AG04450 (cell line): Measurements from ENCODE around the gene RSU1. TPM values are rescaled to one million over a fixed set of nuclear protein-coding genes. Genes with fewer than 3 reads are reported as not detected.

Source experiments
- CTCF ChIA-PET: fragments of 300-600, 350-600 bp; formaldehyde crosslinking; extraction: SDS; loops from one replicate; lab custom pipeline; 2022; ENCODE audit warnings: antibody characterized with exemption, inconsistent platforms; lab: Charles Lee
- POLR2A ChIA-PET: fragments of 350-600 bp; formaldehyde crosslinking; extraction: SDS; loops from one replicate; lab custom pipeline; 2021; ENCODE audit warnings: antibody characterized with exemption, inconsistent platforms; lab: Yijun Ruan, JAX
- DNase-seq: peaks from one replicate; pipeline ENCODE4 v3.0.0-alpha.2; 2011; ENCODE audit warnings: low read depth, low spot score
- H3K27ac ChIP-seq: one replicate; pipeline ENCODE4 v1.5.1; 2012; ENCODE audit warnings: low read depth, low read length, control low read depth
- H3K27me3 ChIP-seq: one replicate; pipeline ENCODE4 v1.6.0; 2012; ENCODE audit warnings: low read length; ENCODE audit not compliant: control insufficient read depth, insufficient read depth
- H3K4me3 ChIP-seq: 2 replicates; pipeline ENCODE4 v1.5.1; 2011; ENCODE audit warnings: mild to moderate bottlenecking, low read depth, low read length, control low read depth
- H3K9me3 ChIP-seq: 2 replicates; pipeline ENCODE4 v1.5.1; 2012; ENCODE audit warnings: low read length; ENCODE audit not compliant: control insufficient read depth, insufficient read depth
- polyA plus RNA-seq: library from polyadenylated mRNA; depleted of rRNA; stranded (reverse); fragments of >200 nt; gene quantifications from 2 replicates; pipeline ENCODE4 v1.2.3, GENCODE V29; 2011
- TF ChIP-seq, protein P1 (sequence below): IDR thresholded peaks from 2 replicates; pipeline ENCODE4 v1.5.1; 2011; ENCODE audit warnings: low read depth, low read length, control low read depth, inconsistent platforms

Gene RSU1
- polyA plus RNA-seq, 1 experiment: 229 TPM

GRCh38 chr10:16690417-16690816, 126.8 kb downstream of the RSU1 start:
- TF ChIP-seq, protein P1, sequence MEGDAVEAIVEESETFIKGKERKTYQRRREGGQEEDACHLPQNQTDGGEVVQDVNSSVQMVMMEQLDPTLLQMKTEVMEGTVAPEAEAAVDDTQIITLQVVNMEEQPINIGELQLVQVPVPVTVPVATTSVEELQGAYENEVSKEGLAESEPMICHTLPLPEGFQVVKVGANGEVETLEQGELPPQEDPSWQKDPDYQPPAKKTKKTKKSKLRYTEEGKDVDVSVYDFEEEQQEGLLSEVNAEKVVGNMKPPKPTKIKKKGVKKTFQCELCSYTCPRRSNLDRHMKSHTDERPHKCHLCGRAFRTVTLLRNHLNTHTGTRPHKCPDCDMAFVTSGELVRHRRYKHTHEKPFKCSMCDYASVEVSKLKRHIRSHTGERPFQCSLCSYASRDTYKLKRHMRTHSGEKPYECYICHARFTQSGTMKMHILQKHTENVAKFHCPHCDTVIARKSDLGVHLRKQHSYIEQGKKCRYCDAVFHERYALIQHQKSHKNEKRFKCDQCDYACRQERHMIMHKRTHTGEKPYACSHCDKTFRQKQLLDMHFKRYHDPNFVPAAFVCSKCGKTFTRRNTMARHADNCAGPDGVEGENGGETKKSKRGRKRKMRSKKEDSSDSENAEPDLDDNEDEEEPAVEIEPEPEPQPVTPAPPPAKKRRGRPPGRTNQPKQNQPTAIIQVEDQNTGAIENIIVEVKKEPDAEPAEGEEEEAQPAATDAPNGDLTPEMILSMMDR: no peak
- ChIA-PET POLR2A (no interaction called here), CTCF (no interaction called here)
- DNase-seq: no peak
- Histone ChIP-seq H3K4me3 (no peak overlapping the region), H3K27me3 (no peaks in the 10 kb centered on the region), H3K27ac (no peak overlapping the region), H3K9me3 (no peaks in the 10 kb centered on the region)

GRCh38 chr10:16689696-16690095, 127.5 kb downstream of the RSU1 start:
- DNase-seq: no peak
- no peak overlapping the region for H3K4me3 ChIP-seq
- H3K27ac ChIP-seq: no peak overlapping the region
- ChIA-PET CTCF (no interaction called here), POLR2A (no interaction called here)
- H3K27me3 ChIP-seq: no peaks in the 10 kb centered on the region
- TF ChIP-seq, protein P1: no peak
- H3K9me3 ChIP-seq: no peaks in the 10 kb centered on the region

- Histone ChIP-seq H3K27ac (no peak overlapping the region), H3K27me3 (no peaks in the 10 kb centered on the region), H3K4me3 (no peak overlapping the region), H3K9me3 (no peaks in the 10 kb centered on the region)
- DNase-seq: no peak
- POLR2A ChIA-PET: no interaction called here
- CTCF ChIA-PET: no interaction called here
- TF ChIP-seq, protein P1: no peak
These were observed 128.0 kb downstream of the RSU1 start for GRCh38 chr10:16689227-16689626.

DNA sequence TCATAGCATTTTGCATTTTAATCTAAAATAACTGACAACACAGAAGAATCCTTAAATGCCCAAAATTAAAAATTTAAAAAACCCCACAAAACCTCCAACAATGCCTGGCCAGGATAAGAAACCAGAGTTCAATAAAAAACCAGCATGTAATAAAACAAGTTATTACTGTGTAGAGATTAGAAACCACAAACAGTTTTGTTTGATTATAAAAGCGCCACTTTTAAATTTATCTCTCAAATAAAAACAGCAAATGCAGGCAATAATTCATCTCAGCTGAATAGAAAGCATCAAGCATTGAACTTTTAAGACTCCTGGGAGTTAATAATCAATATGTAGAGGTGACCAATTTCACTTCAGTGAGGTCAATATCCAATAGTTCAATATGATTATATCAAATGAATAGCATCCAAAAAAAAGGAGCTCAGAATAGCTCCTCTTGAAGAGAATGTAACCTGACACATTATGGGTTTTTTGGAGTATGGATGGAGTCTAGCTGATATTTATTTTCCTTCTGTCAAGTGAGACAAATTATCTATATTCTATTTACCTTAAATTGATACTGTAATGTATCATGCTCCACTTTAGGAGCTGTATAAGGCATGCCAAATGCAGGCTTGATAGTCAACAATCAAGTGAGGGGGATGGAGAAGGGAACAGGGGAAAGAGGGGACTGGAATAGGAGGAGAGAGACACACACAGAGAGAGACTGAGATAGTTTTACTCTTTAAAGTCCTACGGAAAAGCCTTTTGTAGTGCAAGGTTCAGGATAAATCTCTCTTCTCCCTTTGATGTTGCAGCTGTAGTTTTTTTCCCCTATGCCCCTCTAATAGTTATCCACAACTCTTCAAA, 130.9 kb downstream of the RSU1 start:
- no peak for DNase-seq
- H3K27me3 ChIP-seq: no peaks in the 10 kb centered on the region
- POLR2A ChIA-PET: no interaction called here
- H3K4me3 ChIP-seq: no peak overlapping the region
- TF ChIP-seq, protein P1: no peak
- no peak overlapping the region for H3K27ac ChIP-seq
- H3K9me3 ChIP-seq: no peaks in the 10 kb centered on the region
- CTCF ChIA-PET: interaction anchor here (0.5 to 1.6 kb wide), 2 partner anchors 11 to 91 kb away, joined by 3 to 4 read pairs; no protein-coding TSS in a partner anchor

DNA sequence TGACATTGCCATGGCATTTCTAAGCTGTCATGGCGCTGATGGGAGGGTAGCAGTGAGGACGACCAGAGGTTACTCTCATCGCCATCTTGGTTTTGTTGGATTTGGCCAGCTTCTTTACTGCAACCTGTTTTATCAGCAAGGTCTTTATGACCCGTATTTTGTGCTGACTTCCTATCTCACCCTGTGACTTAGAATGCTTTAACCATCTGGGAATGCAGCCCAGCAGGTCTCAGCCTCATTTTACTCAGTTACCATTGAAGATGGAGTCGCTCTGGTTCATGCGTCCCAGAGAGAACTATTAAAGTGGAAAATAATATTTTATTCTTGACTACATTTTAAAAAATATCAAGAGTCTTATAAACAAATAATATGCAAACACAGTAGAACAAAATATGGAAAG, 131.7 kb downstream of the RSU1 start:
- H3K9me3 ChIP-seq: no peaks in the 10 kb centered on the region
- POLR2A ChIA-PET: no interaction called here
- no peaks in the 10 kb centered on the region for H3K27me3 ChIP-seq
- TF ChIP-seq, protein P1: no peak
- no peak for DNase-seq
- CTCF ChIA-PET: interaction anchor here (1.6 kb wide), 1 partner anchor 92 kb away, joined by 4 read pairs; no protein-coding TSS in a partner anchor
- H3K4me3 ChIP-seq: no peak overlapping the region
- no peak overlapping the region for H3K27ac ChIP-seq
